H1 (cell line): ENCODE data around the gene ADTRP. TPM values are rescaled to one million over a fixed set of nuclear protein-coding genes. Genes with fewer than 3 reads are reported as not detected.

ENCODE experiments used
- CEBPB ChIP-seq: IDR thresholded peaks from 2 replicates; pipeline ENCODE4 v1.6.1; 2012; ENCODE audit warnings: low read depth, low read length
- polyA plus RNA-seq, 7 experiments: library from polyadenylated mRNA; depleted of rRNA in 3 of 7; stranded (reverse) in 5 of 7; unstranded in 2 of 7; fragments of >200 nt in 5 of 7; fragments of 200-250 nt in 2 of 7; gene quantifications; 1 replicate in 5 of 7; 2 replicates in 1 of 7; 4 replicates in 1 of 7; pipeline versions ENCODE4 v1.2.1 to v1.2.3, GENCODE V29; 2011 to 2013; ENCODE audit warnings: missing spikeins in 2 of 7, mixed read lengths in 2 of 7
- total RNA-seq: library from RNA; stranded (reverse); fragmentation: NEBNext Ultra II Directional; extraction: Animal tissue kit (Norgen Biotek cat#: 25700); gene quantifications from 2 replicates; pipeline ENCODE4 v1.2.1, GENCODE V29; 2021
- TF ChIP-seq, protein P1 (sequence below): fragments of 300-600 bp; sonication (generic); IDR thresholded peaks from 2 replicates; pipeline ENCODE4 v1.7.1; 2012; ENCODE audit warnings: low read length, moderate library complexity, mild to moderate bottlenecking, inconsistent platforms; ENCODE audit not compliant: insufficient replicate concordance

The ADTRP gene
- total and polyA plus RNA-seq, 2 of the 8 experiments (the other 6 are each of a cell fraction or from before 2014, with no cell fraction given): 0.08 to 0.45 TPM

DNA sequence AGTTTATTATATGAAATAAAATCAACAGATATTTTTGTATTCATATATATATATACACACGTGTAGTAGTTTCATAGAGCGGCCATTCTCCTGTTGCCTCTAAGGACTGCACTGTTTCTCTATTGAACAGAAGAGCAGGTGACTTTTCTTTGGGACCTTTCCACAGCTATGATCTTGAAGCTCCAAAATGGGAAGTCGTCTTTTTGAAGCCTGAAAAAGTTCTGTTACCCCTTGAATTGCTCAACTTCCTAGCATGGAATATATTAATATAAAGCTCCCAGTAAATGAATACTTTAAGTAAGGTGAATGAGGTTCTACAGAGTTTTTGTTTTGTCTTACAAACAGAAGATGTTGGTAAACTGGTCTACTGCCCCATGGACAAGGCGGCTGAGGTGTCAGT is 42.2 kb upstream of the ADTRP start (continued):
- TF ChIP-seq, protein P1, sequence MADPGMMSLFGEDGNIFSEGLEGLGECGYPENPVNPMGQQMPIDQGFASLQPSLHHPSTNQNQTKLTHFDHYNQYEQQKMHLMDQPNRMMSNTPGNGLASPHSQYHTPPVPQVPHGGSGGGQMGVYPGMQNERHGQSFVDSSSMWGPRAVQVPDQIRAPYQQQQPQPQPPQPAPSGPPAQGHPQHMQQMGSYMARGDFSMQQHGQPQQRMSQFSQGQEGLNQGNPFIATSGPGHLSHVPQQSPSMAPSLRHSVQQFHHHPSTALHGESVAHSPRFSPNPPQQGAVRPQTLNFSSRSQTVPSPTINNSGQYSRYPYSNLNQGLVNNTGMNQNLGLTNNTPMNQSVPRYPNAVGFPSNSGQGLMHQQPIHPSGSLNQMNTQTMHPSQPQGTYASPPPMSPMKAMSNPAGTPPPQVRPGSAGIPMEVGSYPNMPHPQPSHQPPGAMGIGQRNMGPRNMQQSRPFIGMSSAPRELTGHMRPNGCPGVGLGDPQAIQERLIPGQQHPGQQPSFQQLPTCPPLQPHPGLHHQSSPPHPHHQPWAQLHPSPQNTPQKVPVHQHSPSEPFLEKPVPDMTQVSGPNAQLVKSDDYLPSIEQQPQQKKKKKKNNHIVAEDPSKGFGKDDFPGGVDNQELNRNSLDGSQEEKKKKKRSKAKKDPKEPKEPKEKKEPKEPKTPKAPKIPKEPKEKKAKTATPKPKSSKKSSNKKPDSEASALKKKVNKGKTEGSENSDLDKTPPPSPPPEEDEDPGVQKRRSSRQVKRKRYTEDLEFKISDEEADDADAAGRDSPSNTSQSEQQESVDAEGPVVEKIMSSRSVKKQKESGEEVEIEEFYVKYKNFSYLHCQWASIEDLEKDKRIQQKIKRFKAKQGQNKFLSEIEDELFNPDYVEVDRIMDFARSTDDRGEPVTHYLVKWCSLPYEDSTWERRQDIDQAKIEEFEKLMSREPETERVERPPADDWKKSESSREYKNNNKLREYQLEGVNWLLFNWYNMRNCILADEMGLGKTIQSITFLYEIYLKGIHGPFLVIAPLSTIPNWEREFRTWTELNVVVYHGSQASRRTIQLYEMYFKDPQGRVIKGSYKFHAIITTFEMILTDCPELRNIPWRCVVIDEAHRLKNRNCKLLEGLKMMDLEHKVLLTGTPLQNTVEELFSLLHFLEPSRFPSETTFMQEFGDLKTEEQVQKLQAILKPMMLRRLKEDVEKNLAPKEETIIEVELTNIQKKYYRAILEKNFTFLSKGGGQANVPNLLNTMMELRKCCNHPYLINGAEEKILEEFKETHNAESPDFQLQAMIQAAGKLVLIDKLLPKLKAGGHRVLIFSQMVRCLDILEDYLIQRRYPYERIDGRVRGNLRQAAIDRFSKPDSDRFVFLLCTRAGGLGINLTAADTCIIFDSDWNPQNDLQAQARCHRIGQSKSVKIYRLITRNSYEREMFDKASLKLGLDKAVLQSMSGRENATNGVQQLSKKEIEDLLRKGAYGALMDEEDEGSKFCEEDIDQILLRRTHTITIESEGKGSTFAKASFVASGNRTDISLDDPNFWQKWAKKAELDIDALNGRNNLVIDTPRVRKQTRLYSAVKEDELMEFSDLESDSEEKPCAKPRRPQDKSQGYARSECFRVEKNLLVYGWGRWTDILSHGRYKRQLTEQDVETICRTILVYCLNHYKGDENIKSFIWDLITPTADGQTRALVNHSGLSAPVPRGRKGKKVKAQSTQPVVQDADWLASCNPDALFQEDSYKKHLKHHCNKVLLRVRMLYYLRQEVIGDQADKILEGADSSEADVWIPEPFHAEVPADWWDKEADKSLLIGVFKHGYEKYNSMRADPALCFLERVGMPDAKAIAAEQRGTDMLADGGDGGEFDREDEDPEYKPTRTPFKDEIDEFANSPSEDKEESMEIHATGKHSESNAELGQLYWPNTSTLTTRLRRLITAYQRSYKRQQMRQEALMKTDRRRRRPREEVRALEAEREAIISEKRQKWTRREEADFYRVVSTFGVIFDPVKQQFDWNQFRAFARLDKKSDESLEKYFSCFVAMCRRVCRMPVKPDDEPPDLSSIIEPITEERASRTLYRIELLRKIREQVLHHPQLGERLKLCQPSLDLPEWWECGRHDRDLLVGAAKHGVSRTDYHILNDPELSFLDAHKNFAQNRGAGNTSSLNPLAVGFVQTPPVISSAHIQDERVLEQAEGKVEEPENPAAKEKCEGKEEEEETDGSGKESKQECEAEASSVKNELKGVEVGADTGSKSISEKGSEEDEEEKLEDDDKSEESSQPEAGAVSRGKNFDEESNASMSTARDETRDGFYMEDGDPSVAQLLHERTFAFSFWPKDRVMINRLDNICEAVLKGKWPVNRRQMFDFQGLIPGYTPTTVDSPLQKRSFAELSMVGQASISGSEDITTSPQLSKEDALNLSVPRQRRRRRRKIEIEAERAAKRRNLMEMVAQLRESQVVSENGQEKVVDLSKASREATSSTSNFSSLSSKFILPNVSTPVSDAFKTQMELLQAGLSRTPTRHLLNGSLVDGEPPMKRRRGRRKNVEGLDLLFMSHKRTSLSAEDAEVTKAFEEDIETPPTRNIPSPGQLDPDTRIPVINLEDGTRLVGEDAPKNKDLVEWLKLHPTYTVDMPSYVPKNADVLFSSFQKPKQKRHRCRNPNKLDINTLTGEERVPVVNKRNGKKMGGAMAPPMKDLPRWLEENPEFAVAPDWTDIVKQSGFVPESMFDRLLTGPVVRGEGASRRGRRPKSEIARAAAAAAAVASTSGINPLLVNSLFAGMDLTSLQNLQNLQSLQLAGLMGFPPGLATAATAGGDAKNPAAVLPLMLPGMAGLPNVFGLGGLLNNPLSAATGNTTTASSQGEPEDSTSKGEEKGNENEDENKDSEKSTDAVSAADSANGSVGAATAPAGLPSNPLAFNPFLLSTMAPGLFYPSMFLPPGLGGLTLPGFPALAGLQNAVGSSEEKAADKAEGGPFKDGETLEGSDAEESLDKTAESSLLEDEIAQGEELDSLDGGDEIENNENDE: no peak
- TF ChIP-seq CEBPB: no peak
- TF ChIP-seq, all 59 proteins: peak for 0
